ENCODE results near the gene PRKN. TPM values are rescaled to one million over a fixed set of nuclear protein-coding genes. Genes with fewer than 3 reads are reported as not detected.

The PRKN gene
- total and polyA plus RNA-seq, 9 of the 15 experiments (the other 6 are each of a cell fraction or from before 2014, with no cell fraction given), result 0.03 to 0.96 (median 0.15) TPM; not detected in 2

GRCh38 chr6:161947371-161947770 lies 780.2 kb downstream of the PRKN start:
- H3K4me1 ChIP-seq (replicated peaks in 1 of 2; ENCODE audit: control insufficient read depth in 2 of 2, insufficient read depth in 2 of 2, low read length in 2 of 2), result no peaks in the 10 kb centered on the region
- no peak for FAIRE-seq
- intact Hi-C loops (cut with micrococcal nuclease), result no loop called here

More at GRCh38 chr6:161947371-161947770, 780.2 kb downstream of the PRKN start:
- no peak overlapping the region for H2AFZ ChIP-seq (ENCODE audit: low read depth, low read length)
- no peak for TF ChIP-seq RAD21 (CRISPR knock-in tag; conservative IDR thresholded peaks at IDR 0.05 in 1 of 2, IDR thresholded peaks at IDR 0.05 in 1 of 2)
- no peak for TF ChIP-seq NR0B1 (IDR thresholded peaks at IDR 0.05; ENCODE audit: partially characterized antibody)
- TF ChIP-seq PTTG1 (tag; IDR thresholded peaks at IDR 0.05; ENCODE audit: low read depth), result no peak
- no peak for TF ChIP-seq TCF7 (IDR thresholded peaks at IDR 0.05; ENCODE audit: borderline replicate concordance)
- TF ChIP-seq, protein P1, sequence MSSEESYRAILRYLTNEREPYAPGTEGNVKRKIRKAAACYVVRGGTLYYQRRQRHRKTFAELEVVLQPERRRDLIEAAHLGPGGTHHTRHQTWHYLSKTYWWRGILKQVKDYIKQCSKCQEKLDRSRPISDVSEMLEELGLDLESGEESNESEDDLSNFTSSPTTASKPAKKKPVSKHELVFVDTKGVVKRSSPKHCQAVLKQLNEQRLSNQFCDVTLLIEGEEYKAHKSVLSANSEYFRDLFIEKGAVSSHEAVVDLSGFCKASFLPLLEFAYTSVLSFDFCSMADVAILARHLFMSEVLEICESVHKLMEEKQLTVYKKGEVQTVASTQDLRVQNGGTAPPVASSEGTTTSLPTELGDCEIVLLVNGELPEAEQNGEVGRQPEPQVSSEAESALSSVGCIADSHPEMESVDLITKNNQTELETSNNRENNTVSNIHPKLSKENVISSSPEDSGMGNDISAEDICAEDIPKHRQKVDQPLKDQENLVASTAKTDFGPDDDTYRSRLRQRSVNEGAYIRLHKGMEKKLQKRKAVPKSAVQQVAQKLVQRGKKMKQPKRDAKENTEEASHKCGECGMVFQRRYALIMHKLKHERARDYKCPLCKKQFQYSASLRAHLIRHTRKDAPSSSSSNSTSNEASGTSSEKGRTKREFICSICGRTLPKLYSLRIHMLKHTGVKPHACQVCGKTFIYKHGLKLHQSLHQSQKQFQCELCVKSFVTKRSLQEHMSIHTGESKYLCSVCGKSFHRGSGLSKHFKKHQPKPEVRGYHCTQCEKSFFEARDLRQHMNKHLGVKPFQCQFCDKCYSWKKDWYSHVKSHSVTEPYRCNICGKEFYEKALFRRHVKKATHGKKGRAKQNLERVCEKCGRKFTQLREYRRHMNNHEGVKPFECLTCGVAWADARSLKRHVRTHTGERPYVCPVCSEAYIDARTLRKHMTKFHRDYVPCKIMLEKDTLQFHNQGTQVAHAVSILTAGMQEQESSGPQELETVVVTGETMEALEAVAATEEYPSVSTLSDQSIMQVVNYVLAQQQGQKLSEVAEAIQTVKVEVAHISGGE (CRISPR knock-in tag; IDR thresholded peaks at IDR 0.05), result no peak
- no peak for TF ChIP-seq ZBTB9 (CRISPR knock-in tag; IDR thresholded peaks at IDR 0.05)
- H3K27me3 ChIP-seq (ENCODE audit: control insufficient read depth in 2 of 2, insufficient read depth in 2 of 2, low read length in 2 of 2), result no peaks in the 10 kb centered on the region
- no peaks in the 10 kb centered on the region for H3K36me3 ChIP-seq (ENCODE audit: control insufficient read depth, insufficient read depth, low read length)
- no TSS peak for BruUV-seq (replicated peaks)
- no peak overlapping the region for H3K27ac ChIP-seq (ENCODE audit: extremely low read depth, low read depth, low read length)
- no peaks in the 10 kb centered on the region for H4K20me1 ChIP-seq (replicated peaks; ENCODE audit: control insufficient read depth, insufficient read depth, low read length)
- H3K4me2 ChIP-seq (ENCODE audit: insufficient read depth, low read length), result no peak overlapping the region
- H3K9me3 ChIP-seq (replicated peaks; ENCODE audit: control insufficient read depth, insufficient read depth, low read depth, low read length), result no peaks in the 10 kb centered on the region
- in situ Hi-C loops (cut with MboI), result no loop called here
- ChIA-PET POLR2A (no interaction called here), CTCF (ENCODE audit: low intra/inter-chr PET ratio) (no interaction called here)
- DNase-seq (ENCODE audit: extremely low read depth in 1 of 4, low spot score in 3 of 4), result no peak
- H3K9me1 ChIP-seq (ENCODE audit: control insufficient read depth, insufficient read depth, low read length), result no peaks in the 10 kb centered on the region
- ATAC-seq, result no peak
- no peaks in the 10 kb centered on the region for H3K79me2 ChIP-seq (ENCODE audit: control insufficient read depth, insufficient read depth, low read length)
- no peak overlapping the region for H3K9ac ChIP-seq (ENCODE audit: insufficient read depth in 1 of 2, low read depth in 2 of 2, low read length in 2 of 2)
- H3K4me3 ChIP-seq, result no peak overlapping the region
- 3% methylated on average over 4 of the region's 4 CpGs for WGBS (ENCODE audit: insufficient coverage, low coverage, missing lambda C conversion rate)
